Skin of body (tissue), 2 donors: ENCODE results near the gene CHCHD6. TPM values are rescaled to one million over a fixed set of nuclear protein-coding genes. Genes with fewer than 3 reads are reported as not detected.

Source experiments
- DNase-seq: peaks from one replicate; lab custom pipeline; 2025; lab: John Stamatoyannopoulos, UW
- total RNA-seq: library from RNA; depleted of rRNA; stranded (reverse); fragments of >200 nt; gene quantifications from one replicate; pipeline ENCODE4 v1.2.3, GENCODE V29; 2014

CHCHD6 gene
- total RNA-seq, 1 donor from 2014 or later = 8.8 TPM

DNA sequence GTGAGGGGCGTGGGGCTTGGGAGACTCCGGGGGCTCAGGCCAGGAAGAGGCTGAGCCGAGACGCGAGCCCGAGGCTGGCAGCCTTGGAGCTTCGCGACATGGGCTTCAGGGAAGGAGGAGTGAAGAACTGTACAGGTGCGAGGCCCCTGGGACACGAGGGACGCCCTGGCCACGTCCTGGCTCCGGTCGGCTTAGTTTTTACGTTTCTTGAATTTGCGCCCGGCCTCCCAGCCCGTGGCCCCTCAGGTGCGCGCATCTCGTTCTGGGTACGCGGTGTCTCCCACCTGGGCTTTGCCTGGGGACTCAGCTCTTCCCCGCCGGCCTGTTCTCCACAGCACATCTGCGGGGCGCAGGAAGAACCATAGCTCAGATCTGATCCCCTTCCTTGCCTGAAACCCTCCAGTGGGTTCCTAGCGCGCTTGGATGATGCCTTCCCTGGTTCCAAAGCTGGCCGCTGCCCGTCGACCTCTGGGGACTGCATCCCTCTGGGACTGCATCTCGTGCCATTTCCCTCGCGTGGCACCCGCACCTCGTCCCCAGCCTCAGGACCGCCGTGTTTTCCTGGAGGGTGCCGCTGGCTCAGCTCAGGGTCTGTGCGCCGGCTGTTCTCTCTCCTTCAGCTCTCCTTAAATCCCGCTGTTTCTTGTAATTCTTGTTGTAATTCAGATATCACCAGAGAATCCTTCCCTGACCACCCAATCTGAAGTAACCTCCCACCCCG lies 614 bp downstream of the CHCHD6 start:
- DNase-seq = no peak

DNA sequence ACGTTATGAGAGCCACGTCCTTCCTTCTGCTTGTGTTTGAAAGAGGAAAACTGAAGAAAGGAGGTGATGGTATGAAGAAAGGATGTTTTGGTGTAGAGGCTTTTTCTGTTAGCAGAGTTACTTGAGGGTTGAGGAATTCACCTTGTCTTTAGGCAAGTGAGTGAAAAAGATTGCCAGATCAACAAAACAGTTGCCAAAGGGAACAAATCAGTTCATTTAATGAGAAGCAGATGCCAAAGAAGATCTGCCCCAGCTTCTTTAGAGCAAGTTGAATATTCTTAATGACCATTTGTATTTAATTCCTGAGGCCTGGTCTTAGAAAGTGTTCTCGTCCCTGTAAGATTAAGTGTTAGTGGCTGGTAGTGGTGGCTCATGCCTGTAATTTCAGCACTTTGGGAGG lies 2.6 kb downstream of the CHCHD6 start:
- DNase-seq = no peak

DNA sequence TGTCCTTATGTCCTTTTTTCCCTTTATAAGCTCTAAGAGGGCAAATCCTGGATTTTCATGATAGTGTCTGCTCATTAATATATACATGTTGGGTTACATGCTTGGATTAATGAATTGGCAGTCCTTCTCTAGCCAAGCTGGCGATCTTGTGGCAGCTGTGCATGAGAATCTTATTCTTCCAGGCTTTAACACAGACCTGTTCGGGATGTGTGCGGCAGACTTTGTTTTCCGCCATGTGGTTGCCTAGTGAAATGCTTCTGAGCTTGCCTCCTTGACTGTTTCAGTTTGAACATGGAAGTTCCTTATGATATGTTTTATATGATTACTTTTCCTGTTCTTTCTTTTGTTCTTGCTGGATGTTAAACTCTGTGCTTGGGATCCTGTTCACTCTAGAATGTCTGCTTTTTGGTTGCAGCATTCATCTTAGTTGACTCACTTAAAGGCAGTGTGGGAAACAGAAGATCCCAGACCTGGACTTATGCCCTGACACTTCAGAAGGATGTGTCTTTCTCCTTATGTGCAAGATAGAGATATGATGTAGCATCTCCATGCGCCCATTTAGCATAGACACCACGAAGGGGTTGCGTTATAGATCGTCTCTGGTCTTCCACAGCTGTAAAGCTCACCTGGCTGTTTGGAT lies 7.2 kb downstream of the CHCHD6 start:
- no peak for DNase-seq

DNA sequence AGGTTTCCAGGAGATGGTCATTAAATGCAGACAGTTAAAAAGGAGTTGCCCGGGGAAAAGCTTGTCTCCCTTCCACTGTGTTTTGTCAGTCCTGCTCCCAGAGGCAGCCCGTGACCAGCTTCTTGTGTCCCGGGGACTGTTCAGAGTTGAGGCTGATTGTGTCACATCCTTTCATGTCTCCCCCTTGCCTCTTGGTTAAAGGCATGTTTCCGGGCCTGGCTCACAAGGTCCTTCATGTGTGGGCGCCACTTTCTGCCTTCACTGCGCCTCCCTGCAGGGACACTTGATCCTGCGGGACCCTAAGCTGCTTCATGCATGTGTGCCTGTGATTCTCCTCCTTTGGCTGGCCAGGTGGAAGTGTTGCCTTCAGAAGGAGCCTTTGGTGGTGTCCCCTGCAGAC lies 9.2 kb downstream of the CHCHD6 start:
- DNase-seq = no peak

DNA sequence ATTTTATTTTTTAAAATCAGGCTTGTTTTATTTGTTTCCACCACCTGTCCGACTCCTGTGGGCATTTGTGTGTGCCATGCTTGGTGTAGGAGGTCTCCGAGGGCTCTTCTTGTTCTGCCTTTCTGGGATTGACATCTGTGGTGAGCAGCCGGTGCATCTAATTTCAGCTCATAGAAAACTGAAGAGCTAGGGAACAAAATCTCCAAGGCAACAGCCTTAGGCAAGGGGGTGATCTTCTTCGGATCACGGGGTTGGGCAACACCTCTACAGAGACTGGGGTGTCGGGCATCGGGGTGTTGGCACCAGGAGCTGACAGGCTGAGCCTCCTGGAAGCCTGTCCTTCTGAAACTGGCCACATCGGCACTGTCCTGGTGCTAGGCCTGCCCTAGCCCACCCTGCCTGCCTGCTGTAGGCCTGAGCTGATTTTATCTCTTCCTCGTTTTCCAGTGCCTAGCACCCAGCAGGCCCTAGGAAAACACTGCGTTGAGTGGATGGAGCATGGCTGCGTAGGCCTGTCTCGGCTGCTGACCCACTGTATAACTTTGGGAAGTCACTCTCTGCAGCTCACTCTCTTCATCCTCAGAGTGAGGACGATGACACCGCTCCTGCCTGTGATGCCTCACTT lies 10.3 kb downstream of the CHCHD6 start:
- no peak for DNase-seq

DNA sequence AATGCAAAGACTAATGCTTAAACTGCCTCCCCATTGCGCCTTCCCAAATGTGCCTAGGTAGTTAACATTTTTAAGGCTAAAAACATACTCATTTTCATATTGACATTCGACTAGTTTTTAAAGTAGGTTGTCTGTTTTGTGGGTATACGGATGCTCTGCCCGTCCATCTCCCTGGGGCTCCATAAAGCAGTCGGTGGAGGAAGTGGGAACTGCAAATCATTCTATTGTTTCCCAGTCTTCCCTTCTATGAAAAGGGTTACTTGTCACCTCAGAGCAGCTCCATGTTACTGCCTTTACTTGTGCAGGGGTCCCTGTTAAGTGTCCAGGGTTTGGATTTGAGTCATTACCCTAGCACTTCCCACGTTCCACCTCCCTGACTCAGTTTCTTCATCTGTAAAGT lies 10.9 kb downstream of the CHCHD6 start:
- no peak for DNase-seq

DNA sequence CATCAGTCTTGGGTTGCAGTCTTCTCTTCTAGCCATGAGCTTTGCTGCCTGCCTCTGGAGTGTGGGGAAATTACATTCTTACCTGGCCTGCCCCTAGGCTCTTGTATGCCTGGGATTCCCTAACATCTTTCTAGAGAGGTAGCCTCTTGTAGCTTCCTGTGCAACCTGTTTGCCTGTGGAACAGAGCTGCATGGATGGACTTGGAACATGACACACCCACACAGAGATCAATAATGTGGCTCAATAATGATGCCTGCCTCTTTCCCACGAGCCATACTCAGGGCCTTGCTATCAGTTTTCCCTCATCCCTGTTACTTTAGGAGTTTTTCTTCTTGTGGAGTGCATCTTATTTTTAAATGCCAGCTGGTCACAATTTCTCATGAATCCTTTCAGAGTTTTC lies 11.4 kb downstream of the CHCHD6 start:
- no peak for DNase-seq

DNA sequence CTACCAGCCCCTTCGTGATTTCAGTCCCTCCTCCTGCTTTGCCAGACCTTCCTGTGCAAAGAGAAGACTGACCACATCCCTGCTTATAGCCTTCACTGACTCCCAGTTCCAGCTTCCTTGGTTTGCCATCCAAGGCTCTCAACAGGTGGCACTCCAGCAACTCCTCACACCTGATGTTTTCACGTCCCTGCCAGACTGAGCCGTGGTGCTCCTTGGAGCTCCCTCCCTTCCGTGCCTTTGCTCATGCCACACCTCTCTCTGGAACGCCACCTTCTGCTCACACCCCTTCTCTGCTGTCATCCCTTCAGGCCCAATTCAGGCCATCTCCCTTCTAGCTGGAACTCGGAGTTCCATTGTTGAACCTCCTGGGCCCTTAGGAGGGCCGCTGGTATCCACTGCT lies 12.0 kb downstream of the CHCHD6 start:
- no peak for DNase-seq

DNA sequence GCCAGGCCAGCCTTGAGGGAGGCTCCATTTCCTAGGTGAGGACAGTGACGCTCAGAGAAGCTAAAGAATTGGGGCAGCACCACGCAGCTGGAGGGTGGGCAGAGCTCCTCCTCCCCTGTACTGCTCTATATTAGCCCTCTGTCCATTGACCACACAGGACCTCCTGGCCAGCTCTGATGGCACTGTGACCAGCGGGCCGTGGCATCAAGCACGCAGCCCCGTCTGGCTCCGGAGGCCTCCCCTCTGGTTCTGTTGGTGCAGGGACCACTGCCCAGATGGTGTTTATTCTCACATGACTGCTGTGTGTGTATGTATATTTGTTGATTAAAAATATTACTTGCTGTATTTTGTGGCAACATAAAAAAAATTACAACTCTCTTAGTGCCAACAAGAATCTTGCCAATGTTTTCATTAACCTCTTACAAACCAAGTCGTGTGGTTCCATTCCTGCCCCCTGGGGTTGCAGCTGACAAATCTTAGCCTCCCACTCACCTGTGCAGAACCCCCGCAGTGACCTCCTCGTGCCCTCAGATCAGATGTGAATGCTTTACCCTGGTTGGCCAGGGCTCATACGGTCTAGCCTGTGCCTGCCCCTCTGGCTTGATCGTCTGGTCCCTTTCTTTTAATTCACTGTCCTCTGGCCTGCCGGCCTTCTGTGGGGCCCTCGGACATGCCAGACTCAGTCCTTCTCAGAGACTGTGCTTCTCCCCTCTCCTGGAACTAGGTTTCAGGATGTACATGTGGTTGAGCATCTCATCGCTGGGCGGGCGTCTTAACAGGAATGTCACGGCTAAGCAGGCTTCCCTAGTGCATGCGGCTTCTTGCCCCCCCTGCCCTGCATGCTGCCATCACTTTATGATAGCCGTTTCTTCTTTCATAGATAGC lies 14.8 kb downstream of the CHCHD6 start:
- DNase-seq = no peak

DNA sequence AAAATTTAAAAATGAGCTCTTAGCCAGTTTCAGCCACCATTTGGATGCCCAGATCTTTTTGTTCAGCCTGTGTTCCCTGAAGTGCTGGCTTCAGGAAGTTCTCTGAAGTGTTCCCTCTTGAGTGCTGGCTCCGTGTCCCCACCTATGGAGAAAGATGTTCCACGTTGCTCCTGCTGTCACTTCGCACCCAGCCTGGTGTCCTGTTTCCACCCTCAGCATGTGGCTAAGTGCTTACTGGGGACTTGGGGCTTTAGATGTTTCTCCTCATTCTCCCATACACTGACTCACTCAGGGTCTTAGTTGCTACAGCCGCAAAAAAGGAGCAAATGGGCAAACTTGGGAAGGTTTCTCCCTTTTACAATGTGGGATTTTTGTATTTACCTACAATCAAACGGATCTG lies 16.6 kb downstream of the CHCHD6 start:
- DNase-seq = no peak

DNA sequence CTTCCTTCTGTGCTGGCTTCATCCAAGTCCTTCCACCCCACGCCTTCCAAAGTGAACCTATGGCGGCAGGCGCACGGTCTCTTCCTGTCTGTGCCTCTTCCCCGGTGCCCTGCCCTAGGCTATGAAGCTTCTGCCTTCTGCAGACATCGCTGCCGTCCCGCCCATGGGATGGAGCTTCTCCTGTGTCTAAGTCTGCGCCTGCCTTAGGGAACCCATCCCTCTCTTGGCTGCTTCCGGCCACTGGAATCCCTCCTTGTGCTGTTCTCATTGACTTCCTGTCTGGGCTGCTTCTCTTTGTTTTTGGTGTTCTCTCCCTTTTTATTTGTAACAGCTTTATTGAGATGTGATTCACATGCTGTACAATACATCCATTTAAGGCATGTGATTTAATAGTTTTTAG lies 17.2 kb downstream of the CHCHD6 start:
- DNase-seq = no peak

DNA sequence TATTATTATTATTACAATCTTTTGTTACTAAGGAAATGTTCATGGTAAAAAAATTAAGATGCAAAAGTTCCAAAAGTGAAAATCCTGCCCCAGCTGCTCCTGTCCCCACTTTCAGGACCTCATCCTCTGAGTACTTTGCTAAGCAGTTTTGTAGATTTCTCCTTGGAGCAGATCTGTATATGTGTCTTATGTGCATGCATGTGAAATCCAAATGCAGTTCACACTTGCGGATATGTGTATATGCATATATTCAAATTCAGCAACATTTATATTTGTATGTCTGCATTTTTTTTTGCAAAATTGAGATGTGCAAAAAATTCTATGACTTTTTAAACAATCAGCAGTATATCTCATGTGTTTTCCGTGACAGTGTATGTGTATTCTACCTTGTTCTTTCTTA lies 19.2 kb downstream of the CHCHD6 start:
- DNase-seq = no peak

DNA sequence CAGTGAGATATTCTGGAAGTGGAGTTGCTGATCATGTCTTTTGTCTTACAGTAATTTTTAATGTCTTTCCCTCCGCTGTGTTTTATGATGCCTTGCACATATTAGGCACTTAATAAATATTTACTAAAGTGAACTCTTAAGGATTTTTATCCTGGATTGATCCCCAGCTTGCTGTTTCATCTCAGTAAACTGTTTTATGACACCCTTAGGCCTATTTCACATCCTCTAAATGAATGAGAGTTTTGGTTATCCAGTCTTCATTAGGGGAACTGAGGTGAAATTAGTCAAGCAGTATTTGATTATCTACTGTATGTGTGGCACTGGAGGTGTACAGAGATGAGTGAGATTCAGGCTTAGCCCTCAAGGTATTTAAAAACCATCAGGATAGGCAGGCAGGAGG lies 19.8 kb downstream of the CHCHD6 start:
- DNase-seq = no peak

DNA sequence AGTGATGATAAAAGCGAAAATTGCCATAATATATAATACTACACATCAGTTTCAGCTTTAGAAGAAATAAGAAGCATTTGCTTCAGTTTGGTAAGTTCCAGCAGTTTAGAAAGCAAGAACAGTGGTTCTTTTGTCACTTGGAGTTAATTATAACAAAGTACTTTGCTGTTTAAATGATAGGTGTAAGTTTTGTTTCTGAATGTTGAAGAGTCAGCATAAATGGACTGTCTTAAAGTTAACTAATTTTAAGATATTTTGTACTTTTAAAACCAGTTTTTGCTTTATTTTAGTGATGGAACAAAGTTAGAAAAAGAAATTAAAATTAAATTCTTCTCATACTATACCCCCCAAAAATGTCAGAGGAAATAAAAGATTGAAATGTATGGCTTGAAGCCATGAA lies 24.6 kb downstream of the CHCHD6 start:
- no peak for DNase-seq

DNA sequence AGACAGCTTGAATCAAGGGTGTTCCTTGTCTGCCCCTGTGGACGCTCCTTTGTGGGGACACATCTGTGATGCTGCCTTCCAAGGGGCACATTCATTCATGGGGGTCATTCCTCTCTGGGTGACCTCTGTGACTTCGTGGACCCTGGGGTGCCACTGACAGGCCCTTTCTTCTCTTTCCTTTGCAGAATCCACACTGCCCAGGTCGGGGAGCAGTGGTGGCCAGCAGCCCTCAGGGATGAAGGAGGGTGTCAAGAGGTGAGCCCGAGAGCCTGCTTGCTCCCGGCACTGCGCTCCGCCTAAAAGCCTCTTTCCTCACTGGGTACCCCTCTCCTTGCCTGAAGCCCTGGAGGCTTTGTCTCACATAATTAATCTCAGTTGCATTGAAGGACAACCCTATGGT lies 26.3 kb downstream of the CHCHD6 start:
- DNase-seq = no peak

DNA sequence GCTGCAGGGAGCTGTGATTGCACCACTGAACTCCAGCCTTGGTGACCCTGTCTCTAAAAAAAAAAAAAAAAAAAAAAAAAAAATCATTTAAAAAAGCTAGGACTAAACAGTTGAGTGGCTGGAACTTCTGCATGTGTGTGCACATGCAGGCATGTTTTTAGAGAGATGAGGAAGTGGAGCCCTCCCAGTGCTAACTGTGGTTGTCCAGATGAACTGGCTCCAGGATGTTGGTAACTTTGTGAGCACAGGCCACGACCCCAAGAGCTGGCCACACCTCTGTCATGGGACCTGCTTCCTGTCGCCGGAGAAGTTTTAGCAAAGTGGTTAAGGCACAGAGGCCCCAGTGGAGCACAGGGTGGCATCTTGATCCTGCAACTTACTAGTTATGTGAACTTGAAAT lies 27.0 kb downstream of the CHCHD6 start:
- no peak for DNase-seq

DNA sequence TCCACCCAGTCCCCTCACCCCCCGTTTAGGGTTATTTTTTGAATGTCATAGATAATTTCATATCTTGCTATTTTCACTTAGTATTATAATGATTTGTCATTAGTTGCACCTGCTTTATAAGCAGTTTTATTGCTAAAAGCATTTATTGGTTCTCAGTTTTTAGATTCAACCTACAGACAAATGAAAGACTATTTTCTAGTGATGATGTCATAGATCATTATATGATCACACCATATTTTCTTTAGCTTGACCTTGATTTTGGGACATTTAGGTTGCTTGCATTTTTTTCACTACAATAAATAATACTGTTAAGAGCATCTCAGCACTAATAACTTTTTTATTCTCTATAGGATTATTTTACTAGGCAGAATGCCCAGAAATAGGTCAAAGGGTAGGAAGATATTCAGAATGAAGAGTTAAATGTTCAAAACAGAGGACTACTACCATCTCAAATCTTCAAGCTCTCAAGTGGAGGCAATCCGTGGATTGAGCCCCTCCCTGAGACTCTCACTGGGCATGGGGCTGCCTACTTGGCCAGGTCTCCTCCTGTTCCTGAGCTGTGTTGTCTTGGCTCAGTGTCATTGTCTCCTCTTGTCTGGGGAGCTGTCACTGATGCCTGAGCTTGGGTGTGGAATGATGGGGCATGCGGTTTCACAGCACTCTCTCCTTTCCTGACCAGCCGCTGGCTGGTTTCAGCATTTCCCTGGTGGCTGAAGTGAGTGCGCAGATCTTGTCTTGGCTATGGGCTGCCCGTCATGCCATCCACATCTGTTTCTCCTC lies 28.4 kb downstream of the CHCHD6 start:
- DNase-seq = no peak

DNA sequence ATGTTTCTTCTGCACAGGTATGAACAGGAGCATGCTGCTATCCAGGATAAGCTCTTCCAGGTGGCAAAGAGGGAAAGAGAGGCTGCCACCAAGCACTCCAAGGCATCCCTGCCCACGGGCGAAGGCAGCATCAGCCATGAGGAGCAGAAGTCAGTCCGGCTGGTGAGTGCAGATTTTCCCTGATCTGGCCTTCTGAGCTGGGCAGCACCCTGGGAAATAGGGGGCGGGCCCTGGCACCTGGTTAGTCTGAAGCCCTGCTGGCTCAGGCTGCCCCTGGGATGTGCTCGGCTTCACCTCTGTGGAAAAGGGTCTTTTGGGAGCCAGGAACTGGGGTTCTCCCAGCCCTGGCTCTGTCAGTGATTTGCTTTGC lies 29.0 kb downstream of the CHCHD6 start:
- no peak for DNase-seq

DNA sequence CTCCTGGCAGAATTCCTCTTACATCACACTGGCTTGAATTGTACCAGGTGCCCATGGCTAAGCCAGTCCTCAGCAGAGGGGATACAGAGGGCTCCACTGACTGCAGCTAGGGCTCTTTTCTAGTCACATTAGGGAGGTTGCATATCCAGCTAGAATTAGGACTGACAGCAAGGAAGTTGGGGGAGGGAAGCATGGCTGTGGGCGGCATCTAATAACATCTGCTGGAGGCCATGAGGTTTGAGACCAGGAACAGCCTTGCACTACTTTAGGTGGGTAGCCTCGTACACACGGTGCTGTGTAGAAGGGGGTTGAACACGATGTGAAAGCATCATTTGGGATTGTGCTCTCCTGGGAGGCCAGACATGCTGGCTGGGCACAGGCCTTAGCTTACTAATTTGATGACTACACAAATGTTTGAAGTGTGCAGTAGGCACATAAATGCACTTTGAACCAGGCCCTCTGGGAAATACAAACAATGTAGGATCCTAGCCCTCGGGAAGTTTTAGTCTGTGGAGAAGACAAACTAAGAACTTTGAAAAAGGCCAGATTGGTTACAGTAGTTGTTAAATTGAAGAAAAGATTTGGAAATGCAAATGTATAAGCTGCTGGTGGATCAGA lies 30.2 kb downstream of the CHCHD6 start:
- no peak for DNase-seq

DNA sequence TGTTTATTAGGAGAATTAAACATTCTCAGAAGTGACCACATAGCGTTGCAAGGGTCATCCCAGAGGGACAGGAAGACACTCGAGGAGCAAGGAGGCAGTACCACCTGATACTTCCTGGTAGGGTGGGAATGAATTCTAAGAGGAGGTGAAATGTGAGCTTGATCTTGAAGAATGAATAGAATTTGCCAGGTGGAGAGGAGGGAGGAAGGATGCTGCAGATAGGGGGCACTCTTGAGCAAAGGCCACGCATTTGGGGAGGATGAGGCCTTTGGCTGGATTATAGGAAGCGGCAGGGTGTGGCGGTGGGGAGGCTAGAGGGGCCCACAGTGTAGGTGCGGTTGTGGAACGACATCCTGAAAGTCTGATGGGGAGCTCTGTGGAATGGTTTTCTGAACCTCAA lies 33.5 kb downstream of the CHCHD6 start:
- no peak for DNase-seq

DNA sequence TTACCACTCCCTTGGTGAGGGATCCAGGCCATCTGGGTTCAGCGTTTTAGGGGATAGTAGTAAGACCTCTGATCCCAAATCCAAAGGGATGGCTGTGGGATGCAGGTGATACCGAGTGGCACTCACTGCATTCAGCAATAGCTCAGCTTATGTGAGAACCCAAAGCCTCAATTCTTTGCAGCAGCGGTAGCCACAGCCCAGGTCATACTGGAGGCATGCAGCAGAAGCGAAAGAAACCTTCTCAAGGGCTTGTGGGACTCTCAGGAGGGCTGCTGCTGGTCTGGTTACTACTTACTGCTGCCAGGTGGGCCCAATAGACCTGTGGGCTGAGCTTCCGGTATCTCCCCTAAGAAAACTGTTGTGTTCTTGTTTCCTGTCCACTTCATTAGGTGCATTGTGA lies 38.0 kb downstream of the CHCHD6 start:
- DNase-seq = no peak
